Measurements from ENCODE around the gene GREB1.

Gene GREB1

GRCh38 chr2:11500702-11501303, 33.0 kb upstream of the GREB1 start:
- Histone ChIP-seq H3K36me3 (ENCODE audit: insufficient read depth, low read length) (no peaks in the 10 kb centered on the region), H3K4me2 (ENCODE audit: low read length) (no peak overlapping the region), H3K9me3 (replicated peaks; ENCODE audit: low read length) (peaks cover 6% of the 10 kb centered on the region), H3K27me3 (ENCODE audit: control insufficient read depth, insufficient read depth, low read length) (peaks cover 32% of the 10 kb centered on the region), H3K4me1 (ENCODE audit: control insufficient read depth, insufficient read depth, low read length) (peaks cover 10% of the 10 kb centered on the region), H3K9ac (ENCODE audit: low read depth, low read length) (no peak overlapping the region), H3K4me3 (ENCODE audit: low read length) (no peak overlapping the region)

- H3K4me1 ChIP-seq (ENCODE audit: control insufficient read depth, insufficient read depth, low read length), result peaks cover 10% of the 10 kb centered on the region
- no peaks in the 10 kb centered on the region for H3K36me3 ChIP-seq (ENCODE audit: insufficient read depth, low read length)
- H3K9me3 ChIP-seq (replicated peaks; ENCODE audit: low read length), result peaks cover 6% of the 10 kb centered on the region
- H3K27me3 ChIP-seq (ENCODE audit: control insufficient read depth, insufficient read depth, low read length), result peaks cover 30% of the 10 kb centered on the region
- H3K4me2 ChIP-seq (ENCODE audit: low read length), result no peak overlapping the region
- no peak overlapping the region for H3K4me3 ChIP-seq (ENCODE audit: low read length)
- H3K9ac ChIP-seq (ENCODE audit: low read depth, low read length), result no peak overlapping the region
These were observed 31.0 kb upstream of the GREB1 start for GRCh38 chr2:11502740-11503292.

- Histone ChIP-seq H3K4me3 (ENCODE audit: low read length) (no peak overlapping the region), H3K4me2 (ENCODE audit: low read length) (no peak overlapping the region), H3K4me1 (ENCODE audit: control insufficient read depth, insufficient read depth, low read length) (peaks cover 8% of the 10 kb centered on the region), H3K27me3 (ENCODE audit: control insufficient read depth, insufficient read depth, low read length) (peaks cover 30% of the 10 kb centered on the region), H3K9me3 (replicated peaks; ENCODE audit: low read length) (peaks cover 6% of the 10 kb centered on the region), H3K36me3 (ENCODE audit: insufficient read depth, low read length) (no peaks in the 10 kb centered on the region), H3K9ac (ENCODE audit: low read depth, low read length) (no peak overlapping the region)
These were observed 30.4 kb upstream of the GREB1 start for GRCh38 chr2:11503354-11503927.

- H3K4me2 ChIP-seq (ENCODE audit: low read length), result no peak overlapping the region
- H3K27me3 ChIP-seq (ENCODE audit: control insufficient read depth, insufficient read depth, low read length), result peaks cover 22% of the 10 kb centered on the region
- H3K9ac ChIP-seq (ENCODE audit: low read depth, low read length), result no peak overlapping the region
- H3K4me3 ChIP-seq (ENCODE audit: low read length), result no peak overlapping the region
- peaks cover 6% of the 10 kb centered on the region for H3K9me3 ChIP-seq (replicated peaks; ENCODE audit: low read length)
- no peaks in the 10 kb centered on the region for H3K4me1 ChIP-seq (ENCODE audit: control insufficient read depth, insufficient read depth, low read length)
- no peaks in the 10 kb centered on the region for H3K36me3 ChIP-seq (ENCODE audit: insufficient read depth, low read length)
These were observed 27.9 kb upstream of the GREB1 start for GRCh38 chr2:11505652-11506610.

GRCh38 chr2:11506611-11506969, 27.3 kb upstream of the GREB1 start:
- H3K4me2 ChIP-seq (ENCODE audit: low read length), result no peak overlapping the region
- H3K27me3 ChIP-seq (ENCODE audit: control insufficient read depth, insufficient read depth, low read length), result peaks cover 25% of the 10 kb centered on the region
- peaks cover 6% of the 10 kb centered on the region for H3K9me3 ChIP-seq (replicated peaks; ENCODE audit: low read length)
- no peaks in the 10 kb centered on the region for H3K4me1 ChIP-seq (ENCODE audit: control insufficient read depth, insufficient read depth, low read length)
- no peak overlapping the region for H3K9ac ChIP-seq (ENCODE audit: low read depth, low read length)
- no peaks in the 10 kb centered on the region for H3K36me3 ChIP-seq (ENCODE audit: insufficient read depth, low read length)
- no peak overlapping the region for H3K4me3 ChIP-seq (ENCODE audit: low read length)

- Histone ChIP-seq H3K4me3 (ENCODE audit: low read length) (no peak overlapping the region), H3K27me3 (ENCODE audit: control insufficient read depth, insufficient read depth, low read length) (peaks cover 27% of the 10 kb centered on the region), H3K4me2 (ENCODE audit: low read length) (no peak overlapping the region), H3K9ac (ENCODE audit: low read depth, low read length) (no peak overlapping the region), H3K9me3 (replicated peaks; ENCODE audit: low read length) (peaks cover 6% of the 10 kb centered on the region), H3K36me3 (ENCODE audit: insufficient read depth, low read length) (no peaks in the 10 kb centered on the region), H3K4me1 (ENCODE audit: control insufficient read depth, insufficient read depth, low read length) (no peaks in the 10 kb centered on the region)
These were observed 26.3 kb upstream of the GREB1 start for GRCh38 chr2:11507517-11507916.

GRCh38 chr2:11508279-11508678, 25.6 kb upstream of the GREB1 start:
- no peak overlapping the region for H3K4me3 ChIP-seq (ENCODE audit: low read length)
- no peak overlapping the region for H3K4me2 ChIP-seq (ENCODE audit: low read length)
- no peaks in the 10 kb centered on the region for H3K4me1 ChIP-seq (ENCODE audit: control insufficient read depth, insufficient read depth, low read length)

GRCh38 chr2:11509657-11510360, 24.0 kb upstream of the GREB1 start:
- Histone ChIP-seq H3K4me2 (ENCODE audit: low read length) (no peak overlapping the region), H3K4me3 (ENCODE audit: low read length) (no peak overlapping the region), H3K9ac (ENCODE audit: low read depth, low read length) (no peak overlapping the region), H3K36me3 (ENCODE audit: insufficient read depth, low read length) (no peaks in the 10 kb centered on the region), H3K27me3 (ENCODE audit: control insufficient read depth, insufficient read depth, low read length) (peaks cover 27% of the 10 kb centered on the region), H3K4me1 (ENCODE audit: control insufficient read depth, insufficient read depth, low read length) (no peaks in the 10 kb centered on the region), H3K9me3 (replicated peaks; ENCODE audit: low read length) (no peaks in the 10 kb centered on the region)

More at GRCh38 chr2:11508279-11508678, 25.6 kb upstream of the GREB1 start:
- Histone ChIP-seq H3K27me3 (ENCODE audit: control insufficient read depth, insufficient read depth, low read length) (peaks cover 27% of the 10 kb centered on the region), H3K9me3 (replicated peaks; ENCODE audit: low read length) (peaks cover 3% of the 10 kb centered on the region), H3K9ac (ENCODE audit: low read depth, low read length) (no peak overlapping the region), H3K36me3 (ENCODE audit: insufficient read depth, low read length) (no peaks in the 10 kb centered on the region)

GRCh38 chr2:11512431-11512830, 21.4 kb upstream of the GREB1 start:
- H3K4me1 ChIP-seq (ENCODE audit: control insufficient read depth, insufficient read depth, low read length), result no peaks in the 10 kb centered on the region

GRCh38 chr2:11513319-11513718, 20.5 kb upstream of the GREB1 start:
- Histone ChIP-seq H3K9ac (ENCODE audit: low read depth, low read length) (no peak overlapping the region), H3K9me3 (replicated peaks; ENCODE audit: low read length) (no peaks in the 10 kb centered on the region), H3K36me3 (ENCODE audit: insufficient read depth, low read length) (no peaks in the 10 kb centered on the region), H3K4me3 (ENCODE audit: low read length) (no peak overlapping the region), H3K4me1 (ENCODE audit: control insufficient read depth, insufficient read depth, low read length) (no peaks in the 10 kb centered on the region), H3K4me2 (ENCODE audit: low read length) (no peak overlapping the region), H3K27me3 (ENCODE audit: control insufficient read depth, insufficient read depth, low read length) (peaks cover 39% of the 10 kb centered on the region)

More at GRCh38 chr2:11512431-11512830, 21.4 kb upstream of the GREB1 start:
- Histone ChIP-seq H3K36me3 (ENCODE audit: insufficient read depth, low read length) (no peaks in the 10 kb centered on the region), H3K27me3 (ENCODE audit: control insufficient read depth, insufficient read depth, low read length) (peaks cover 45% of the 10 kb centered on the region), H3K9ac (ENCODE audit: low read depth, low read length) (no peak overlapping the region), H3K4me2 (ENCODE audit: low read length) (no peak overlapping the region), H3K4me3 (ENCODE audit: low read length) (no peak overlapping the region), H3K9me3 (replicated peaks; ENCODE audit: low read length) (no peaks in the 10 kb centered on the region)

All from skeletal muscle satellite cell (primary cell).